Keratinocyte (primary cell): ENCODE results near the gene APEX2. TPM values are rescaled to one million over a fixed set of nuclear protein-coding genes. Genes with fewer than 3 reads are reported as not detected.

Experiments used
- DNase-seq: peaks from one replicate; pipeline ENCODE4 v3.0.0-alpha.2; 2011; ENCODE audit warnings: low read depth, missing footprints, low spot score
- FAIRE-seq: peaks from 2 replicates; lab custom pipeline; 2011; peaks lifted over from hg19 to GRCh38; lab: Jason Lieb, UNC
- H2AFZ ChIP-seq: 2 replicates; pipeline ENCODE4 v1.6.0; 2012; ENCODE audit warnings: low read length, control low read depth, inconsistent platforms; ENCODE audit not compliant: control insufficient read depth
- H3K27ac ChIP-seq: 2 replicates; pipeline ENCODE4 v1.5.1; 2011; ENCODE audit warnings: low read length; ENCODE audit not compliant: control insufficient read depth, insufficient read depth
- H3K27me3 ChIP-seq: 3 replicates; pipeline ENCODE4 v1.6.0; 2011; ENCODE audit warnings: low read length; ENCODE audit not compliant: control insufficient read depth, insufficient read depth; ENCODE audit errors: extremely low read depth
- H3K36me3 ChIP-seq, 2 experiments: 2 replicates in 1 of 2; 3 replicates in 1 of 2; pipeline ENCODE4 v1.5.1; 2011; ENCODE audit warnings: low read length in 2 of 2, mild to moderate bottlenecking in 1 of 2; ENCODE audit not compliant: control insufficient read depth in 2 of 2, insufficient read depth in 2 of 2; ENCODE audit errors: extremely low read depth in 1 of 2
- H3K4me1 ChIP-seq: 3 replicates; pipeline ENCODE4 v1.5.1; 2011; ENCODE audit warnings: low read length; ENCODE audit not compliant: control insufficient read depth, insufficient read depth; ENCODE audit errors: extremely low read depth
- H3K4me2 ChIP-seq: 3 replicates; pipeline ENCODE4 v1.6.0; 2011; ENCODE audit warnings: low read depth, low read length; ENCODE audit not compliant: control insufficient read depth, insufficient read depth; ENCODE audit errors: extremely low read depth
- H3K4me3 ChIP-seq, 3 experiments: fragments of 200-600 bp in 1 of 3; sonication (generic) in 1 of 3; 2 replicates in 2 of 3; 3 replicates in 1 of 3; pipeline ENCODE4 v1.5.1; 2011 to 2016; ENCODE audit warnings: low read length in 3 of 3, mild to moderate bottlenecking in 3 of 3, control low read depth in 2 of 3, inconsistent platforms in 1 of 3, low read depth in 1 of 3, mixed read lengths in 1 of 3, mixed run types in 1 of 3, moderate library complexity in 1 of 3; ENCODE audit not compliant: control insufficient read depth in 2 of 3, insufficient read depth in 2 of 3; ENCODE audit errors: extremely low read depth in 1 of 3
- H3K79me2 ChIP-seq: 2 replicates; pipeline ENCODE4 v1.6.0; 2012; ENCODE audit warnings: low read length; ENCODE audit not compliant: control insufficient read depth, insufficient read depth
- H3K9ac ChIP-seq: 3 replicates; pipeline ENCODE4 v1.6.0; 2011; ENCODE audit warnings: low read length; ENCODE audit not compliant: control insufficient read depth, insufficient read depth; ENCODE audit errors: extremely low read depth
- H3K9me1 ChIP-seq: 3 replicates; pipeline ENCODE4 v1.6.0; 2011; ENCODE audit warnings: low read length; ENCODE audit not compliant: control insufficient read depth, insufficient read depth; ENCODE audit errors: extremely low read depth
- H3K9me3 ChIP-seq: 2 replicates; pipeline ENCODE4 v1.5.1; 2012; ENCODE audit warnings: low read depth, low read length; ENCODE audit not compliant: control insufficient read depth
- H4K20me1 ChIP-seq: 3 replicates; pipeline ENCODE4 v1.6.0; 2011; ENCODE audit warnings: low read length; ENCODE audit not compliant: control insufficient read depth, insufficient read depth; ENCODE audit errors: extremely low read depth
- EZH2 ChIP-seq: IDR thresholded peaks from one replicate; pipeline ENCODE4 v1.6.1; 2012; ENCODE audit warnings: inconsistent platforms, mild to moderate bottlenecking, low read length, moderate library complexity
- dilution Hi-C: fragments of 300-500 bp; cut with MboI; formaldehyde crosslinking; loops from one replicate; pipeline ENCODE4 v1.7.0; 2020; ENCODE audit warnings: low sequenced_read_pairs; ENCODE audit not compliant: extremely low pct_ligation_motif_present
- polyA plus RNA-seq, 5 experiments: library from polyadenylated mRNA; depleted of rRNA in 3 of 5; stranded (reverse) in 3 of 5; stranded (forward) in 1 of 5; unstranded in 1 of 5; fragments of >200 nt; gene quantifications; 1 replicate in 1 of 5; 2 replicates in 3 of 5; 3 replicates in 1 of 5; pipeline versions ENCODE4 v1.2.1 to v1.2.3, GENCODE V29; 2011 to 2012; ENCODE audit warnings: missing spikeins in 2 of 5, low read depth in 1 of 5, low replicate concordance in 1 of 5
- TF ChIP-seq, protein P1 (sequence below), 3 experiments: IDR thresholded peaks in 1 of 3; conservative IDR thresholded peaks in 1 of 3; optimal IDR thresholded peaks in 1 of 3; 2 replicates in 2 of 3; 3 replicates in 1 of 3; pipeline versions ENCODE3 to v1.5.1; 2011; ENCODE audit warnings: low read length in 3 of 3, mild to moderate bottlenecking in 3 of 3, moderate library complexity in 2 of 3, control low read depth in 1 of 3, inconsistent platforms in 1 of 3; ENCODE audit not compliant: insufficient read depth in 2 of 3; ENCODE audit errors: extremely low read depth in 1 of 3

The APEX2 gene
- polyA plus RNA-seq, 1 donor (not counting 4 experiments of a cell fraction or from before 2014, with no cell fraction given): 29.0 TPM

DNA sequence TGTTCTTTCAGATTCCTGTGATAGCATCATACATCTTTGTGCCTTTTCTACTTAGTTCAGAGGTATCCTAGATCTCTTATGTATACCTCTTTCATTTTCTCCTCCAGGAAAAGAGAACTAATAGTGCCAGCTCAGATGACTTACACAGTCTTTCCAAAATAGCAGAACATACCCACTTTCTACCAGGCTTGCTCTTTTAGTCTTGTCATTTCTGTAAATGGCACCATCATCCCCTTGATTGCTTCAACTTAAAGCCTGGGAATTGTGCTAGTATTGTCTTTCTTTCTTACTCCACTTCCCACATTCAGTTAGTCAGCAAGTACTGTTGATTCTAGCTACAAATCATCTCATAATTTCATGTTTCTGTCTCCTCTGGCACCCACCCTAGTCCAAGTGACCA lies 5.1 kb downstream of the APEX2 start:
- H3K4me1 ChIP-seq: peaks cover 31% of the 10 kb centered on the region

DNA sequence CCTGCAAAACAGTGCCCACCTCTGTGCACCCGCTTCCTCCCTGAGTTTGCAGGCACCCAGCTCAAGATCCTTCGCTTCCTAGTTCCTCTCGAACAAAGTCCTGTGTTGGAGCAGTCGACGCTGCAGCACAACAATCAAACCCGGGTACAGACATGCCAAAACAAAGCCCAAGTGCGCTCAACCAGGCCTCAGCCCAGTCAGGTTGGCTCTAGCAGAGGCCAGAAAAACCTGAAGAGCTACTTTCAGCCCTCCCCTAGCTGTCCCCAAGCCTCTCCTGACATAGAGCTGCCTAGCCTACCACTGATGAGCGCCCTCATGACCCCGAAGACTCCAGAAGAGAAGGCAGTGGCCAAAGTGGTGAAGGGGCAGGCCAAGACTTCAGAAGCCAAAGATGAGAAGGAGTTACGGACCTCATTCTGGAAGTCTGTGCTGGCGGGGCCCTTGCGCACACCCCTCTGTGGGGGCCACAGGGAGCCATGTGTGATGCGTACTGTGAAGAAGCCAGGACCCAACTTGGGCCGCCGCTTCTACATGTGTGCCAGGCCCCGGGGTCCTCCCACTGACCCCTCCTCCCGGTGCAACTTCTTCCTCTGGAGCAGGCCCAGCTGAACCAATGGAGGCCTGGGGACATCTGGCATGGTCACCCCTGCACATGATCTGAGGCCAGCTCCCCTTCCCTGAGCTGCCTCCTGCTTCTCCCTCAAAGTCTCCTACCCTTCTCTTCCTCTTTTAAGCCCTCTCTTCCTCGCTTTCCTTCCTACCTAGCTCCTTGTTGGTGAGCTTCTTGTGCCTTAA lies 6.9 kb downstream of the APEX2 start:
- dilution Hi-C loops: no loop called here
- Histone ChIP-seq H4K20me1 (no peaks in the 10 kb centered on the region), H3K4me1 (peaks cover 28% of the 10 kb centered on the region), H3K27ac (peak overlapping the region; percentile 44), H3K4me3 (no peak overlapping the region), H3K79me2 (peaks cover 7% of the 10 kb centered on the region), H2AFZ (no peak overlapping the region), H3K4me2 (peak overlapping the region; percentile 17), H3K9ac (no peak overlapping the region), H3K27me3 (no peaks in the 10 kb centered on the region), H3K9me1 (no peaks in the 10 kb centered on the region), H3K9me3 (no peaks in the 10 kb centered on the region), H3K36me3 (peaks cover 2 to 17% of the 10 kb centered on the region in 2 experiments)
- FAIRE-seq (no peak), DNase-seq (no peak)
- no peak for TF ChIP-seq EZH2
- TF ChIP-seq, protein P1, sequence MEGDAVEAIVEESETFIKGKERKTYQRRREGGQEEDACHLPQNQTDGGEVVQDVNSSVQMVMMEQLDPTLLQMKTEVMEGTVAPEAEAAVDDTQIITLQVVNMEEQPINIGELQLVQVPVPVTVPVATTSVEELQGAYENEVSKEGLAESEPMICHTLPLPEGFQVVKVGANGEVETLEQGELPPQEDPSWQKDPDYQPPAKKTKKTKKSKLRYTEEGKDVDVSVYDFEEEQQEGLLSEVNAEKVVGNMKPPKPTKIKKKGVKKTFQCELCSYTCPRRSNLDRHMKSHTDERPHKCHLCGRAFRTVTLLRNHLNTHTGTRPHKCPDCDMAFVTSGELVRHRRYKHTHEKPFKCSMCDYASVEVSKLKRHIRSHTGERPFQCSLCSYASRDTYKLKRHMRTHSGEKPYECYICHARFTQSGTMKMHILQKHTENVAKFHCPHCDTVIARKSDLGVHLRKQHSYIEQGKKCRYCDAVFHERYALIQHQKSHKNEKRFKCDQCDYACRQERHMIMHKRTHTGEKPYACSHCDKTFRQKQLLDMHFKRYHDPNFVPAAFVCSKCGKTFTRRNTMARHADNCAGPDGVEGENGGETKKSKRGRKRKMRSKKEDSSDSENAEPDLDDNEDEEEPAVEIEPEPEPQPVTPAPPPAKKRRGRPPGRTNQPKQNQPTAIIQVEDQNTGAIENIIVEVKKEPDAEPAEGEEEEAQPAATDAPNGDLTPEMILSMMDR (optimal IDR thresholded peaks at IDR 0.05 in 1 of 3, IDR thresholded peaks at IDR 0.05 in 1 of 3, conservative IDR thresholded peaks at IDR 0.05 in 1 of 3; ENCODE audit: extremely low read depth in 1 of 3, insufficient read depth in 2 of 3, low read length in 3 of 3): no peak

More for the DNA sequence above, 5.1 kb downstream of the APEX2 start:
- H3K4me3 ChIP-seq: no peak overlapping the region
- no peaks in the 10 kb centered on the region for H3K27me3 ChIP-seq
- no peak overlapping the region for H3K27ac ChIP-seq
- H3K9me1 ChIP-seq: no peaks in the 10 kb centered on the region
- no peak overlapping the region for H2AFZ ChIP-seq
- peaks cover 24% of the 10 kb centered on the region for H3K79me2 ChIP-seq
- H3K9ac ChIP-seq: no peak overlapping the region
- H4K20me1 ChIP-seq: no peaks in the 10 kb centered on the region
- H3K9me3 ChIP-seq: no peaks in the 10 kb centered on the region
- dilution Hi-C loops: no loop called here
- H3K4me2 ChIP-seq: no peak overlapping the region
- DNase-seq (no peak), FAIRE-seq (no peak)
- TF ChIP-seq, protein P1 (optimal IDR thresholded peaks at IDR 0.05 in 1 of 3, IDR thresholded peaks at IDR 0.05 in 1 of 3, conservative IDR thresholded peaks at IDR 0.05 in 1 of 3; ENCODE audit: extremely low read depth in 1 of 3, insufficient read depth in 2 of 3, low read length in 3 of 3): no peak
- TF ChIP-seq EZH2: no peak
- peaks cover 2 to 17% of the 10 kb centered on the region in 2 experiments for H3K36me3 ChIP-seq
